HL-60 (cell line): Measurements from ENCODE around the gene COL6A3.

Experiments used
- CTCF ChIP-seq: IDR thresholded peaks from one replicate; pipeline ENCODE4 v1.5.1; 2011; ENCODE audit warnings: low read length, control low read depth, inconsistent platforms; ENCODE audit not compliant: insufficient read depth
- GABPA ChIP-seq: IDR thresholded peaks from 2 replicates; pipeline ENCODE4 v1.6.1; 2012; ENCODE audit warnings: low read depth
- POLR2AphosphoS5 ChIP-seq: IDR thresholded peaks from 2 replicates; pipeline ENCODE4 v1.6.1; 2012; ENCODE audit warnings: low read depth
- SPI1 ChIP-seq: IDR thresholded peaks from 2 replicates; pipeline ENCODE4 v1.6.1; 2012; ENCODE audit warnings: low read depth, mild to moderate bottlenecking, borderline replicate concordance
- TF ChIP-seq, protein P1 (sequence below): IDR thresholded peaks from 2 replicates; pipeline ENCODE4 v1.6.1; 2012; ENCODE audit warnings: low read depth; ENCODE audit not compliant: insufficient replicate concordance

DNA sequence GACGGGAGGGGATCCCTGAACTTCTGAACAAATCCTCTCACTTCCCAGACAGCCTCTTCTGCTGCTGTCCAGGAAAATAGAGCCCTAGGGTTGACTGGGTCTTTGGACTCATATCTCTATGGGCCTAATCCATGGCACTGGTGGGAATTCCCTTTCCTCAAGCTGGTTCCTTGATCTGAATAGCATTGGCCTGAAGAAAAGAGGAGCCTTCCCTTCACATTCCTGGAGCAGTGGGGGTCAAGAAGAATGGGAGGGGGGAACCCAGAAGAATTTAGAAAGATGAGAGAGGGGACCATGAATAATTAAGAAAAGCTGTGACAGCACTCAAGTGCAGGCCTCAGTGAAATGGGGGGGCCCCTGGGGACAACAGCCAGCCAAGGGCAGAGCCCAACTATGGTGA, 80.2 kb downstream of the COL6A3 start:
- no peak for TF ChIP-seq CTCF
- TF ChIP-seq POLR2AphosphoS5: no peak
- no peak for TF ChIP-seq GABPA
- TF ChIP-seq, protein P1, sequence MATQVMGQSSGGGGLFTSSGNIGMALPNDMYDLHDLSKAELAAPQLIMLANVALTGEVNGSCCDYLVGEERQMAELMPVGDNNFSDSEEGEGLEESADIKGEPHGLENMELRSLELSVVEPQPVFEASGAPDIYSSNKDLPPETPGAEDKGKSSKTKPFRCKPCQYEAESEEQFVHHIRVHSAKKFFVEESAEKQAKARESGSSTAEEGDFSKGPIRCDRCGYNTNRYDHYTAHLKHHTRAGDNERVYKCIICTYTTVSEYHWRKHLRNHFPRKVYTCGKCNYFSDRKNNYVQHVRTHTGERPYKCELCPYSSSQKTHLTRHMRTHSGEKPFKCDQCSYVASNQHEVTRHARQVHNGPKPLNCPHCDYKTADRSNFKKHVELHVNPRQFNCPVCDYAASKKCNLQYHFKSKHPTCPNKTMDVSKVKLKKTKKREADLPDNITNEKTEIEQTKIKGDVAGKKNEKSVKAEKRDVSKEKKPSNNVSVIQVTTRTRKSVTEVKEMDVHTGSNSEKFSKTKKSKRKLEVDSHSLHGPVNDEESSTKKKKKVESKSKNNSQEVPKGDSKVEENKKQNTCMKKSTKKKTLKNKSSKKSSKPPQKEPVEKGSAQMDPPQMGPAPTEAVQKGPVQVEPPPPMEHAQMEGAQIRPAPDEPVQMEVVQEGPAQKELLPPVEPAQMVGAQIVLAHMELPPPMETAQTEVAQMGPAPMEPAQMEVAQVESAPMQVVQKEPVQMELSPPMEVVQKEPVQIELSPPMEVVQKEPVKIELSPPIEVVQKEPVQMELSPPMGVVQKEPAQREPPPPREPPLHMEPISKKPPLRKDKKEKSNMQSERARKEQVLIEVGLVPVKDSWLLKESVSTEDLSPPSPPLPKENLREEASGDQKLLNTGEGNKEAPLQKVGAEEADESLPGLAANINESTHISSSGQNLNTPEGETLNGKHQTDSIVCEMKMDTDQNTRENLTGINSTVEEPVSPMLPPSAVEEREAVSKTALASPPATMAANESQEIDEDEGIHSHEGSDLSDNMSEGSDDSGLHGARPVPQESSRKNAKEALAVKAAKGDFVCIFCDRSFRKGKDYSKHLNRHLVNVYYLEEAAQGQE: no peak
- TF ChIP-seq SPI1: no peak
